Body of pancreas (tissue), 4 donors: ENCODE measurements around the gene KLHL22. TPM values are rescaled to one million over a fixed set of nuclear protein-coding genes. Genes with fewer than 3 reads are reported as not detected.

ENCODE experiments used
- ATAC-seq: fragments of 150-250 bp; one replicate; pipeline ENCODE4 v1.9.1; 2016
- DNase-seq, 4 donors: peaks; one replicate each; pipeline ENCODE4 v3.0.0-alpha.2; 2019
- H3K27ac ChIP-seq, 4 donors: fragments of 200-600 bp; sonication (generic); 1 replicate in 3 of 4; 2 replicates in 1 of 4; pipeline versions ENCODE4 v1.5.1 to v1.6.1; 2016 to 2019; ENCODE audit warnings: mild to moderate bottlenecking in 1 of 4, mixed read lengths in 1 of 4, moderate library complexity in 1 of 4
- H3K27me3 ChIP-seq, 2 donors: fragments of 200-600 bp; sonication (generic); one replicate each; pipeline ENCODE4 v1.6.0; 2016; ENCODE audit warnings: mild to moderate bottlenecking in 1 of 2
- H3K36me3 ChIP-seq, 2 donors: fragments of 200-600 bp; sonication (generic); replicated peaks in 1 of 2; 2 replicates each; pipeline ENCODE4 v1.5.1; 2016; ENCODE audit warnings: low read depth in 2 of 2; ENCODE audit not compliant: insufficient read depth in 1 of 2
- H3K4me1 ChIP-seq: fragments of 200-600 bp; sonication (generic); one replicate; pipeline ENCODE4 v1.6.0; 2016
- H3K4me3 ChIP-seq, 2 donors: fragments of 200-600 bp; sonication (generic); 1 replicate in 1 of 2; 2 replicates in 1 of 2; pipeline ENCODE4 v1.5.1; 2016 to 2019
- H3K9me3 ChIP-seq, 3 donors: fragments of 200-600 bp; sonication (generic); 1 replicate in 2 of 3; 2 replicates in 1 of 3; pipeline ENCODE4 v1.5.1; 2016
- CTCF ChIP-seq, 7 experiments: fragments of 450-650 bp in 4 of 7; fragments of 200-600 bp in 3 of 7; sonication (generic) in 3 of 7; IDR thresholded peaks; one replicate each; pipeline ENCODE4 v1.5.1; 2016 to 2019; ENCODE audit warnings: antibody characterized with exemption in 7 of 7
- POLR2A ChIP-seq, 3 donors: fragments of 450-650 bp; IDR thresholded peaks; one replicate each; pipeline ENCODE4 v1.6.1; 2016; ENCODE audit warnings: antibody characterized with exemption in 3 of 3, mild to moderate bottlenecking in 2 of 3
- WGBS, 2 donors: methylation state at CpG; one replicate each; pipeline ENCODE4 v1.1.5; 2017; 5-methylcytosine and 5-hydroxymethylcytosine counted together
- intact Hi-C: fragments of 100-400 bp; cut with DNase I; formaldehyde crosslinking; loops from one replicate; pipeline ENCODE4 v1.15.1; 2023
- total RNA-seq, 2 donors: library from RNA; depleted of rRNA; stranded (reverse); fragments of >200 nt; gene quantifications; one replicate each; pipeline ENCODE4 v1.1.0, GENCODE V29; 2016

The KLHL22 gene
- total RNA-seq, 2 donors from 2014 or later, result 10.1 to 11.9 TPM

- H3K27me3 ChIP-seq, result peaks cover 0 to 25% of the 10 kb centered on the region in 2 donors
- H3K27ac ChIP-seq, result no peak overlapping the region
- H3K9me3 ChIP-seq, result no peaks in the 10 kb centered on the region
- TF ChIP-seq POLR2A (IDR thresholded peaks at IDR 0.05), result no peak
- no peak for TF ChIP-seq CTCF (IDR thresholded peaks at IDR 0.05)
- ATAC-seq, result no peak
- intact Hi-C loops, result no loop called here
- no peak overlapping the region for H3K4me3 ChIP-seq
- no peaks in the 10 kb centered on the region for H3K36me3 ChIP-seq
- WGBS, 2 donors, result 31 to 40% methylated on average over 13 to 45 of the region's 50 CpGs
- DNase-seq, result no peak
- H3K4me1 ChIP-seq, result peaks cover 34% of the 10 kb centered on the region
Observed at GRCh38 chr22:20431511-20432192, 63.9 kb downstream of the KLHL22 start.

DNA sequence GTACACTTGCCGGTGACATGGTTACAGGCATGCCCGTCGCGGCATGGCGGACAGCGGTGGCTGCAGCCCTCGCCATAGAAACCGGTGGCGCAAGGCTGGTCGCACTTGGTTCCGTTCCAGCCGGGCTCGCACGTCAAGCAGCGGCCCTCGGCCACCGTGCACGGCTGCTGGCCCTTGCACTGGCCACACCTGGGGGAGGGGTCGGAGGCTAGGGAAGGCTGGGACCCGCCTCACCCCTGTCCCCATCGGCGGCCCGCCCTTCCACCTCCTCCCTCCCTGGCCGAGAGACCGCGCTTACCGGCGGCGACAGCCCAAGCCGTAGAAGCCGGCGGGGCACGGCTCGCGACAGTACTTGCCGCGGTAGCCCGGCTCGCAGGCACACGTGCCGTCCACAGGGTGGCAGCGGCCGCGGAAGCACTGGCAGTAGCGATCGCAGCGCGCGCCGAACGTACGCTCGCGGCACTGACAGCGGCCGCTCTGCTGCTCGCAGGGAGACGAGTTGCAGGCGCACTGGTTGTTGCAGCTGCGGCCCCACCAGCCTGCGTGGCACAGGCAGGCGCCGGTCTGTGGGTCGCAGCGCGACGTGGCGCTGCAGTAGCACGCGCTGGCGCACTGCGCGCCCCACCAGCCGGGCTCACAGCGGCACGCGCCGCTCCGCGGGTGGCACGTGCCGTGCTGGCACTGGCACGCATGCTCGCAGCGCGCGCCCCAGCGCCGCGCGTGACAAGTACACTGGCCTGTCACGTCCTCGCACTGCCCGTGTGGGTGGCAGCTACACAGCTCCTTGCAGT, 64.7 kb downstream of the KLHL22 start:
- peak in 6 of 7 experiments; percentile 22 to 53 (median 40) for TF ChIP-seq CTCF (IDR thresholded peaks at IDR 0.05)
- TF ChIP-seq POLR2A (IDR thresholded peaks at IDR 0.05), result no peak
- no peaks in the 10 kb centered on the region for H3K9me3 ChIP-seq
- H3K27ac ChIP-seq, result no peak overlapping the region
- no peaks in the 10 kb centered on the region for H3K36me3 ChIP-seq
- H3K4me3 ChIP-seq, result no peak overlapping the region
- DNase-seq (peak; percentile 54 to 67 (median 60)), ATAC-seq (peak; percentile 66)
- 6% methylated on average over 57 of the region's 94 CpGs; no CpG with 5 or more reads in 1 of the 2 donors for WGBS, 2 donors
- peaks cover 0 to 18% of the 10 kb centered on the region in 2 donors for H3K27me3 ChIP-seq
- intact Hi-C loops, result no loop called here
- H3K4me1 ChIP-seq, result peaks cover 33% of the 10 kb centered on the region

DNA sequence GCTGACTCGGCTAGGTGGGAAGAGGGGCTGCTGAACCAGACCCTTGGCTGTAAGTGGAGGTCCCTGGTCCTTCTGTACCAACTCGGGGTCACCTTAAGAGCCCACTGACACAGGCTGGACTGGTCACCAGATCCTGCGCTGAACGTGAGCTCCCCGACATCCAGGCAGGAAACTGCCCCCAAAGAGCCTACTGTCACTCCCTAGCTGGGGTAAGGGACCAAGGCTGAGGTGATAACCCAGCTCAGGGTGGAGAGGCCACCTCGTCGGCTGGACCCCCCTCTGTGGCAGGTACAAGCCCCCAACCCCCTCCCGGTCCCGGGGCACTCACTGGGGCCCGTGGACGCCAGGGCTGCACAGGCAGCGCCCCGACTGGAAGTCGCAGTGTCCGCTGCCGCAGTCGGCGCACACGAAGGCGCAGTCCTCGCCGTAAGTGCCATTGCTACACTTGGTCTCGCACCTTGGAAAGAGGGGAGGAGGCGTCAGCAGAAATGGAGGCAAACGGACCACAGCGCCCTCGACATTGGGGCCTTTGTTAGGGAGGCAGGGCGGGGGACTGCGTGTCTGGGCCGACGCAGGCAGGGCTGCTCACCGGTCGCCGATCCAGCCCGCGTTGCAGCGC, 65.4 kb downstream of the KLHL22 start:
- Histone ChIP-seq H3K9me3 (no peaks in the 10 kb centered on the region), H3K36me3 (no peaks in the 10 kb centered on the region), H3K27ac (no peak overlapping the region), H3K4me1 (peaks cover 37% of the 10 kb centered on the region), H3K27me3 (peaks cover 0 to 18% of the 10 kb centered on the region in 2 donors), H3K4me3 (no peak overlapping the region)
- no peak for TF ChIP-seq POLR2A (IDR thresholded peaks at IDR 0.05)
- TF ChIP-seq CTCF (IDR thresholded peaks at IDR 0.05), result no peak
- DNase-seq (no peak), ATAC-seq (no peak)
- 18 to 40% methylated on average over 6 to 36 of the region's 37 CpGs for WGBS, 2 donors
- intact Hi-C loops, result no loop called here

GRCh38 chr22:20429254-20430100, 66.1 kb downstream of the KLHL22 start:
- TF ChIP-seq CTCF (IDR thresholded peaks at IDR 0.05), result no peak
- TF ChIP-seq POLR2A (IDR thresholded peaks at IDR 0.05), result no peak
- Histone ChIP-seq H3K27ac (no peak overlapping the region), H3K9me3 (no peaks in the 10 kb centered on the region), H3K4me1 (peaks cover 38% of the 10 kb centered on the region), H3K36me3 (no peaks in the 10 kb centered on the region), H3K27me3 (peaks cover 0 to 18% of the 10 kb centered on the region in 2 donors), H3K4me3 (peak overlapping the region in 1 of 2 donors; percentile 3)
- ATAC-seq (peak; percentile 43), DNase-seq (peak; percentile 56 to 73 (median 63))
- intact Hi-C loops, result loop anchor here (5.0 kb wide), 1 partner anchor 63 kb away; no protein-coding TSS in a partner anchor
- WGBS, 2 donors, result 15 to 23% methylated on average over 8 to 69 of the region's 75 CpGs
